ENCODE data around the gene PPP1R12C. TPM values are rescaled to one million over a fixed set of nuclear protein-coding genes. Genes with fewer than 3 reads are reported as not detected.

The PPP1R12C gene
- total RNA-seq, 3 donors from 2014 or later, result 68.3 to 148 (median 91.7) TPM

GRCh38 chr19:55058781-55059610 is 58.4 kb downstream of the PPP1R12C start:
- no peak for TF ChIP-seq POLR2A (IDR thresholded peaks at IDR 0.05)
- no peak for TF ChIP-seq CTCF (IDR thresholded peaks at IDR 0.05)
- TF ChIP-seq POLR2AphosphoS5 (IDR thresholded peaks at IDR 0.05), result no peak
- Histone ChIP-seq H3K27ac (no peak overlapping the region), H3K36me3 (no peaks in the 10 kb centered on the region), H3K4me1 (no peaks in the 10 kb centered on the region), H3K9me3 (no peaks in the 10 kb centered on the region), H3K27me3 (no peaks in the 10 kb centered on the region), H3K4me3 (no peak overlapping the region)
- DNase-seq (ENCODE audit: low spot score in 2 of 2), result no peak
- intact Hi-C loops (cut with DNase I; ENCODE audit: low total_unique reads), result no loop called here

GRCh38 chr19:55056827-55057226 is 60.6 kb downstream of the PPP1R12C start:
- no peak for DNase-seq (ENCODE audit: low spot score in 2 of 2)
- intact Hi-C loops (cut with DNase I; ENCODE audit: low total_unique reads), result no loop called here
- H3K9me3 ChIP-seq, result no peaks in the 10 kb centered on the region
- H3K4me1 ChIP-seq, result no peaks in the 10 kb centered on the region
- TF ChIP-seq POLR2AphosphoS5 (IDR thresholded peaks at IDR 0.05) (no peak), CTCF (IDR thresholded peaks at IDR 0.05) (no peak), POLR2A (IDR thresholded peaks at IDR 0.05) (no peak)
- no peak overlapping the region for H3K4me3 ChIP-seq
- no peaks in the 10 kb centered on the region for H3K36me3 ChIP-seq
- H3K27me3 ChIP-seq, result no peaks in the 10 kb centered on the region
- H3K27ac ChIP-seq, result no peak overlapping the region

GRCh38 chr19:55053735-55054134 is 63.7 kb downstream of the PPP1R12C start:
- TF ChIP-seq CTCF (IDR thresholded peaks at IDR 0.05) (no peak), POLR2A (IDR thresholded peaks at IDR 0.05) (no peak), POLR2AphosphoS5 (IDR thresholded peaks at IDR 0.05) (no peak)
- DNase-seq (ENCODE audit: low spot score in 2 of 2), result no peak
- Histone ChIP-seq H3K36me3 (no peaks in the 10 kb centered on the region), H3K4me3 (no peak overlapping the region), H3K4me1 (no peaks in the 10 kb centered on the region), H3K27ac (no peak overlapping the region), H3K9me3 (no peaks in the 10 kb centered on the region), H3K27me3 (no peaks in the 10 kb centered on the region)
- intact Hi-C loops (cut with DNase I; ENCODE audit: low total_unique reads), result no loop called here

DNA sequence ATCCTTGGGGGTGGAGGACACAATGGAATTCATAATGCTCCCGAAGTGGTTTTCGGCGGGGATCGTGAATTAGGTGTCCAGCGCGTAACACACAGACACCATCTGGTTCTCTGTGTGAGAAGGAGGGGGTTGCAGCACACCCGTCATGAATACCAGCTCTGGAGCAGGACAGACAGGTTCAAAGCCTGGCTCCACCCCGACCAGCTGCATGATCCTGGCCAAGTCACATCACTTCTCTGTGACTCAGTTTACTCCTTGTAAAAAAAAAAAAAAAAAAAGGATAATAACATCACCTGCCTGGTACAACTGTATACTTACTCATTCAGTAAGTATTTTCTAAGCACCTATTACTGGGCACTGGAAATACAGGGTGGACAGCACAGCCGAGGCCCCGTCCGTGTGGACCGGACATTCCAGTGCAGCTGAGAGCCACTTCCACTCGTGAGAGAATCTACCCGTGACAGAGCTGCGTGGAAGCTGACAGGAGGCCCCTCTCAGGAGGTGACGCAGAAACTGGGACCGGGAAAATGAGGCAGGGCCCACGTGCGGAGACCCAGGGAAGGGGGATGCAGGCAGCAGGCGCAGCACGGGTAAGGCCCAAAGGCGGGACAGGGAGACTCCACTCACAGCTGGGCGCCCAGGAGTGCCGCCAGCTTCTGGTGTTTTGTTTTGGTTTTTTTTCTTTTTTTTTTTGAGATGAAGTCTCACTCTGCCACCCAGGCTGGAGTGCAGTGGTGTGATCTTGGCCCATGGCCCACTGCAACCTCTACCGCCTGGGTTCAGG is 66.5 kb downstream of the PPP1R12C start:
- no peaks in the 10 kb centered on the region for H3K9me3 ChIP-seq
- no peaks in the 10 kb centered on the region for H3K27me3 ChIP-seq
- no peak for DNase-seq (ENCODE audit: low spot score in 2 of 2)
- H3K27ac ChIP-seq, result no peak overlapping the region
- no peaks in the 10 kb centered on the region for H3K4me1 ChIP-seq
- peaks cover 11% of the 10 kb centered on the region for H3K36me3 ChIP-seq
- intact Hi-C loops (cut with DNase I; ENCODE audit: low total_unique reads), result no loop called here
- TF ChIP-seq CTCF (IDR thresholded peaks at IDR 0.05) (no peak), POLR2AphosphoS5 (IDR thresholded peaks at IDR 0.05) (no peak), POLR2A (IDR thresholded peaks at IDR 0.05) (no peak)
- H3K4me3 ChIP-seq, result no peak overlapping the region

- TF ChIP-seq CTCF (IDR thresholded peaks at IDR 0.05), result no peak
- TF ChIP-seq POLR2A (IDR thresholded peaks at IDR 0.05), result no peak
- TF ChIP-seq POLR2AphosphoS5 (IDR thresholded peaks at IDR 0.05), result no peak
- Histone ChIP-seq H3K4me3 (no peak overlapping the region), H3K4me1 (no peaks in the 10 kb centered on the region), H3K9me3 (no peaks in the 10 kb centered on the region), H3K36me3 (peaks cover 11% of the 10 kb centered on the region), H3K27me3 (no peaks in the 10 kb centered on the region), H3K27ac (no peak overlapping the region)
- intact Hi-C loops (cut with DNase I; ENCODE audit: low total_unique reads), result no loop called here
- DNase-seq (ENCODE audit: low spot score in 2 of 2), result no peak
These were observed 69.0 kb downstream of the PPP1R12C start for GRCh38 chr19:55048446-55048845.

All from breast epithelium (tissue), 4 donors.